Activated CD4-positive, alpha-beta T cell treated with anti-CD3 and anti-CD28 coated beads, Interleukin-2, amount 50 U/mL, for 48 hours (primary cell): ENCODE measurements around the gene NCOA5.

Experiments
- DNase-seq, 2 experiments: peaks; one replicate each; pipeline ENCODE4 v3.0.0-alpha.2; 2020

NCOA5 gene

DNA sequence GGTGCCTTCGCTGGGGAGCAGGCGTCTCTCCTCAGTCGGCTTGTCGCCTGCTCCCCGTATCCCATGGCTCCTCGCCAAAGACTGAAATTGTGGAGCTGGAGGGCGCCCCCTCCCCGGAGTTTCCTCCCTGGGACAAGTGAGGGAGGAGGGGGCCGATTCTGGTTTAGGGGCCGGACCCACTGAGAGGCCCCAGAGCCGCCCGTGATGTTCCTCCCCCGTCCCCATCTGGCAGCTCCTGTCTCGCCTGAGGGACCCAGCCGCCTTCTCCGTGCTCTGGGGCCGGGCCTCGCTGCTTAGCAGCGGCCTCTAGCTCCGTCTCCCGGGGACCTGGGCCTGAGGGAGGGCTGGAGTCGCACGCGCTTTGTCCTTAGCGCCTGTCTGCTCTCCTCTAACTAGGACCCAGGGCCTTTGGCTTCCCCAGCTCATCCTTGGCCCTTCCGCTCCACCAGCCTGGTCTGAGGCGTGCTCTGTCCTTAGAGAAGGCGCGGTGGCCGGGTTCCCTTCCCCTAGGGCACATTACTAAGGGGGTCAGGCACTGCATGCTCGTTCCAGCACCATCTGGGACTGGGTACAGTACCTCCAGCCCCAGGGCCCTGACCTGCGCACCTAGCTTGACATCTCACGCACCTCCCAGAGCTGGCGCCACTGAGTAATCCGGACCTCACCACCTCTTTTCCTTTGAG, 31.0 kb downstream of the NCOA5 start:
- no peak for DNase-seq

DNA sequence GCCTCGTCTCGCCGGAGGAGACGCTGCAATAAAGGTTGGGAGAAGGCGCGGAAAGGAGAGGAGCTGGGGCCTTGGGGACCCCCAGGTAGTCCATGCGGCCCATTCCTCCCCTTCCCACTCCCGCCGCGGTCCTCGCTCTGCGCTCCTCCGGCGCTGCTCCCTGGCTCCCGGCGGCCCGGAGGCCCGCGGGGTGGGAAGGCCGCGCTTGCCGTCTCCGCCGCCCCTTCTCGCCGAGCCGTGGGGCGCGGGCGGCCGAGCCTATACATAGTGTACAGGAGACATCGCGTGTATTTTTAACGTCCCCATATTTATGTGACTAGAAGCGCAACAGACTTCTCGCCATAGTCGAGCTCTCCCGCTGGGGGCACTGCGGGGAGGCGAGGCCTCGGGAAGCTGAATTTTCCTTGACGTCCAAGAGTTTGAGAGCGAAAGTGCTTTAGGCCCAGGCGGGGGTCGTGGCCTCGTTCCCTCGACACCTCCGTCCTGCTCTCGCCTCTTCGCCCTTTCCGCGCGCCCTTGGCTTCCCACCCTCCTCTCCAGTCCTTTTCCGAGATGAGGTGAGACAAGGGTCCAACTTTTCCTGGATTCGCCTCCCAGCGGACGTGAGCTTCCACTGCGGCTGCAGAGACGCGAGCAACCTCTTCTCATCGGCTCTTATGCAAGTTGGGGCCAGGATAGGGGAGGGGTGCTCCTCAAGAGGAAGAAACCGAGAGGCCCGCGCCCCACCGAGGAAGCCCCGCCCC, 31.7 kb downstream of the NCOA5 start:
- DNase-seq: peak in 1 of 2 experiments; percentile 34

DNA sequence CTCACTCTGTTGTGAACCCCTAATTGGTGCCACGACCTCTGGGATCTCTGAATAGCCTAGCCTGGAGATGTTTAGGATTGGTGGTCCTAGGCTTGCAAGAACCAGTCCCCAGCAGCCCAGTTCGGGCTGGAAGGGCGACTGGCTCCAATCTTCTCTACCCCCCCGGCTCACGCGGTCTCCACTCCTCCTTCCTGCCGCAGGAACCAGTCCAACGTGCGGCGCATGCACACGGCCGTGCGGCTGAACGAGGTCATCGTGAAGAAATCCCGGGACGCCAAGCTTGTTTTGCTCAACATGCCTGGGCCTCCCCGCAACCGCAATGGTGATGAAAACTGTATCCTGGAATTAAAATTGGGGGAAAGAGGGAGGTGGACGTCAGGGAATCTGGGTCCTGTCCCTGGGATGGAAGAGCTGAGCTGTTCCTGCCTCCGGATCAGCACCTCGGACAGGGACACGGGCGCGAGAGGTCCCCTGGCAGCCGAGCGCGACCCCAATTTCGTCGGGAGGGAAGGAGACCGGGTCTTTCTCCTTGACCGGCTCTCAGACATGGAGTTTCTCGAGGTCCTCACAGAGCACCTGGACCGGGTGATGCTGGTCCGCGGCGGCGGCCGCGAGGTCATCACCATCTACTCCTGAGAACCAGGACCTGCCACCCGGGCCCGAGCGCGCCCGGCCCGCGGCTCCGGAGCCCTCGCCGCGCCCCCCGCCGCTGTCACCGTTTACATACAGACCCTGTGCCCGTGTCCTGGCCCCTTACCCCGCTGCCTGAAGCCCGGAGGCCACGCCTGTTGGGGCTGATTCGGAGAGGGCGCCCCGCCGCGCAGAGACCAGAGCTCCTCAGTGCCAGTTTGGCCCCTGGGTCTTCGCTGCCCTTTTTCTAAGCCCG, 32.5 kb downstream of the NCOA5 start:
- peak; percentile 24 to 25 for DNase-seq

DNA sequence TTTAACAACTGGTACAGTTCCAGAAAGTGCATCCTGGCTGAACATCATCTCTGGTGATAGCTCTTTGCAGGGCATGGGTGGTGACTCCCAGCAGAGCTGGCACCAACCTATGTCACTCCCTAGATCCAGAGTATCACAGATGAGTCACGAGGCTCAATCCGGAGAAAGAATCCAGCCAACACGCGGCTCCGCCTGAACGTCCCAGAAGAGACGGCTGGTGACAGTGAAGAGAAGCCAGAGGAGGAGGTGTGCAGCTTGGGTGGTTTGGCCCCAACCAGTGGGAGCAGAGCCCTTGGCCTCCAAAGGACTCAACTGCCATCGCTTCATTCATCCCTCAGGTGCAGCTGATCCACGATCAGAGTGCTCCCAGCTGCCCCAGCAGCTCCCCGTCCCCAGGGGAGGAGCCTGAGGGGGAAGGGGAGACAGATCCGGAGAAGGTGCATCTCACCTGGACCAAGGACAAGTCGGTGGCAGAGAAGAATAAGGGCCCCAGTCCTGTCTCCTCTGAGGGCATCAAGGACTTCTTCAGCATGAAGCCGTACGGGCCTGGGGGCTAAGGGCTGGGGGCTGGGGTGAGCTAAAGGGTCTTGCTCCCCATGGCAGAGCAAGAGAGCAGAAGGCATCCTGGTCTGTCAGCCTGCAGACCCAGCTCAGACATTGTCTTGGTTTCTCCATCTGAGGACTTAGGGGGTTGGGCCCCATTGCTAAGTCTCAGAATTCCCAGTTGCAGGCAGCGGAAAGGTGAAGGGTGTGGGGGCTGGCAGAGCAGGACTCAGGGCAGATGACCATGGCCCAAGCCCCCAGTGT, 33.5 kb downstream of the NCOA5 start:
- no peak for DNase-seq

DNA sequence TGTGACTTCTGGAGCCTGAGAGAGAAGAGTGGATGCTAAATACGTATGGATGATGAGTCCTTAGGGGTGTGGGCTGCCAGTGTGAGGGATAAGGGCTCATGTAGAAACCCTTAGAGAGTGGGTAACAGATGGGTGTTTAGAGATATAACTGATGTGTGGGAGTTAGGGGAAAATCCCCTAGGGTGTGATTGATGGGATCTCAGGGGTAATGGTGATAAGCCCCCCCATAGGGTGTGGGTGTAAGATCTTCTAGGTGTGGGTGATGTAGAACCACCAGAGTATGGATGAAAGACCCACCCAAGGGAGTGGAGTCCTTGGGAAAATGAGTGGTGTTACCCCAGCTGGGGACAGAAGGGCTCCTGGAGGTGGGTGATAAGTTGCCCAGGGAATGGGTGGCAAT, 34.5 kb downstream of the NCOA5 start:
- DNase-seq: no peak

DNA sequence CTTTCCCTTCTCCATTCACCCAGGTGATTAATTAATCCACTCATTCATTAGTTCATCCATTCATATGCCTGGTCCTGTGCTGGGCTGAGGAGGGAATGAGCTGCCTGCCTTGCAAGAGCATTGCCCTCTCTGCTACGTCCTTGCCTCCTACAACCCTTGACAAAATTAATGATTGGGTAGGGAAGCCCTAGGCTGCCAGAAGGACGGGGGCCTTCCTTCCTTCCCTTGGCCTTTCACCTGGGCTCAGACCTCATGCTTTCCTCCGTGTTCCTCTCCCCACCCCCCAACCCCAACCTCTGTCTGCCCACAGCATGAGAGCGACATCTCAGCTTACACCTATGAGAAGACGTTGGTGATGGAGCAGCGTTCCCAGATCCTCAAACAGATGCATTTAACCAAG, 35.2 kb downstream of the NCOA5 start:
- DNase-seq: no peak

DNA sequence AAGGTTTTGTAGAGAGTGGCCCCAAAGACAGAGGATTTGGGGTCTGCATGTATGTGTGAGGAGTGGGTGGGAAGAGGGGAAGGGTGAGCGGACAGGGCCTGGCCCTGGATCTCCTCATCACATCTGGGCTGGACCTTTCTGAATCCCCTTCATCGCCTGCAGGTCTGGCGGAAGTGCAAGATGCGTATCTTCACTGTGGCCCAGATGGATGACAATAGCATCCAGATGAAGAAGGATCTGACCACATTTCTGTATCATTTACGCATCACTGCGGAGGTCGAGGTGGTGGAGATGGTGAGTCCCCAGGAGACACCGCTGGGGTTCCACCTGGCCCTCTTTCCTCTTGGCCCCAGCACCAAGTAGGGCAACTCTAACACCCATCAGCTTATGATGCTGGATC, 36.3 kb downstream of the NCOA5 start:
- DNase-seq: no peak

DNA sequence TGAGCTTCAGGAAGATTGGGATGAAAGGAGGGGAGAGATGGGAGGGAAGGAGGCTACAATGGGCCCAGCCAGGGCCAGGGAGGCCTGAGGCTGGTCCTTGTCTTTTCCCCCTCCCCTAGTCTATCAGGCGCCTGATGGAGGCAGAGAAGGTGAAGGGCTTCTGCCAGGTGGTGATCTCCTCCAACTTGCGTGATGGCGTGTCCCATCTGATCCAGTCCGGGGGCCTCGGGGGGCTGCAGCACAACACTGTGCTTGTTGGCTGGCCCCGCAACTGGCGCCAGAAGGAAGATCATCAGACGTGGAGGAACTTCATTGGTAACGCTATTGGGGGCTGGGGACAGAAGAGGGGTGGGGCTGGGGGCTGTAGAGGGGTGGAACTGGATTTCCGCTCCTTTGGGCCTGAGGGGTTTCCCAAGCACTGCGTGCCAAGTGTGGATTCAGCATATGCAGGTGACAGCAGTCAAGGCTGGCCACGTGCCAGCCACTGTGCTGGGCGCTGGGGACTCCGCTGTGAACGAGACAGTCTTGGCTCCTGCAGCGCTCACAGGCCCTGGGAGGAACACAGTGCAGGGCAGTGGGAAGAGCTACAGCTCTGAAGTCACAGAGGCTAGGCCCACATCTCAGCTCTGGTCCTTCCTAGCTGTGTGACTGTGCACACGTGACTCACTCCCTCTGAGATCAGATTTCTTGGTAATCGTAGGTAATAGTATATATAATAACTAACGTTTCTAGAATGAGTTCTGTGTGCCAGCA, 38.0 kb downstream of the NCOA5 start:
- DNase-seq: no peak

DNA sequence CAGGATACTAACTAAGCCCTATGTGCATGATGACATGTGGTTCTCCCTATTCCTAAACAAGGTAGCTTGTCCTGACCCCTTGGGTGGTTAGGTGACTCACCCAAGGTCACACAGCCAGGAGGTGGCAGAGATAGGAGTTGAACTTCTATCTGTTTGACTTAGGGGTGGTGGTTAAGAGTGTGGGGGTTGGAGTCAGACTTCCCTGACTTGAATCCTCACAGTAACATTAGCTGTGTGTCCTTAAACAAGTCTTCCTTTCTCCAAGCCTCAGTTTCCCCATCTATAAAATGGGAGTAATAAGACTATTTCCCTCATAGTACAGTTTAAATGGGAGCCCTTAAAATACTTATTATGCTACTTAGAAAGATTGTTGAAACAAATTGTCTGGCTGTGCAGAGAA, 38.9 kb downstream of the NCOA5 start:
- DNase-seq: no peak

DNA sequence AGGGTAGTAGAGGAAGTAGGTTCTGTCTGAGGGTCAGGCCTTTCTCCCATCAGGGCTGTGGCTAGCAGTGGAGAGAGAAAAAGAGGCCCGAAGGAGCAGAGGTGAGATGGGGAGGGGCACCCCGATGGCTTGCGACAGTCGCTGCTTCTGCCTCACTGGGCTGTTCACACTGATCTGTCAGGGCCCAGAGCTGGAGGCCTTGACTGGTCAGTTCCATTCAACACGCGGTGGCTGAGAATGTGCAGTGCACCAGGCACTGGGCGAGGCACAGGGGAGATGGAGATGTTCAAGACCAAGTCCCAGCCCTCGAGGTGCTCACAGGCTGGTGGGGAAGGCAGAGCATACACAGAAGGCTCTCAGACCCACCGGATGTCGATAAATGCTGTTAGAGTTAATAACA, 39.3 kb downstream of the NCOA5 start:
- DNase-seq: no peak

DNA sequence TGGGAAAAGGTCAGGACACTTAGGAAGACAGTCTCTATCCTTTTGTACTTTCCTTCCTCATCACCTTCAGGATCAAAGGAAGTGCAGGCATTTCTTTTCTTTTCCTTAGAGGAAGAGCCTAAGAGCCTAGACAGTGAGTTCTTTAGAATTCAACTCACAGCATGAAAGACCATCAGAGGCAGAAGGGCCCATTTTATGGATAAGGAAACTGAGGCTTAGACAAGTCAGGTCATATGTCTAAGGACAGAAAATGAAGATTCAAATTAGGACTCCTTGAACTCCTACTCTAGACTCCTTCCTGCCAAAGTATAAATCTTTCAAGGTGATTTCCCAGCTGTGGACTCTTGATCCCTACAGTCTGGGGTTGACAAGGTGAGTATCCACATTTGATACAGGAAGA, 39.9 kb downstream of the NCOA5 start:
- no peak for DNase-seq

DNA sequence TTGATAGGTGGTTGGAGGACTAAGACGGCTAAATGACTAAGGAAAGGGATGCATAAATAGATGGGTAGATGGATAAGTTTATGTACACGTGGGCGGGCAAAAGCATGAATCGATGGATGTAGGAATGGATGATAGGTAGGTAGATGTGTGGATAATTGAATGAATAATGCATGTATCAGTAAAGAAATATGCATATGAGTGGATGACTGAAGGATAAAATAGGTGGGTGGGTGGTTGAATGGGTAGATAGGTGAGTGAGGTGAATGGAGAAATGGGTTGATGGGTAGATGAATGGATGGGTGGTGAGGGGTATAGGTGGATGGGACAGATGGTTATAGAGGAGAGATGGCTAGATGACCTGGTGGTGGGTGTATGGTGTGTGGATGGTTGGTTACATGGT, 40.6 kb downstream of the NCOA5 start:
- DNase-seq: no peak

DNA sequence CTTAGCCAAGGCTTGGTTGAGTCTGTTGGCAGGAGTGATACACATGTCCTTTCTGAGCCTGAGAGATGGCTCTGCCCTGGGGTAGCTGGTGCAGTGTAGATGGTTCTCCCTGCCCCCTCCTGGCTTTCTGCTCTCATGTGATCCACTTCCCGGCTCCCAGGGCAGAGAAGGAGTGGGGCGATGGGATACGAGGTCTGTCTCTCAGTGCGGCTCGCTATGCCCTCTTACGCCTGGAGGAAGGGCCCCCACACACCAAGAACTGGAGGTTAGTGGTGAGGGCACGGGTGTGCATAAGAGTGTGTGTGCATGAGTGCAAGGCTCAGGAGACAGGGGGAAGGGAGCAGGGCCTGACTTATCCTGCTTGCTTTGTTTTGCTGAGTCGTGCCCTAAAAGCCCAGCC, 41.9 kb downstream of the NCOA5 start:
- no peak for DNase-seq

DNA sequence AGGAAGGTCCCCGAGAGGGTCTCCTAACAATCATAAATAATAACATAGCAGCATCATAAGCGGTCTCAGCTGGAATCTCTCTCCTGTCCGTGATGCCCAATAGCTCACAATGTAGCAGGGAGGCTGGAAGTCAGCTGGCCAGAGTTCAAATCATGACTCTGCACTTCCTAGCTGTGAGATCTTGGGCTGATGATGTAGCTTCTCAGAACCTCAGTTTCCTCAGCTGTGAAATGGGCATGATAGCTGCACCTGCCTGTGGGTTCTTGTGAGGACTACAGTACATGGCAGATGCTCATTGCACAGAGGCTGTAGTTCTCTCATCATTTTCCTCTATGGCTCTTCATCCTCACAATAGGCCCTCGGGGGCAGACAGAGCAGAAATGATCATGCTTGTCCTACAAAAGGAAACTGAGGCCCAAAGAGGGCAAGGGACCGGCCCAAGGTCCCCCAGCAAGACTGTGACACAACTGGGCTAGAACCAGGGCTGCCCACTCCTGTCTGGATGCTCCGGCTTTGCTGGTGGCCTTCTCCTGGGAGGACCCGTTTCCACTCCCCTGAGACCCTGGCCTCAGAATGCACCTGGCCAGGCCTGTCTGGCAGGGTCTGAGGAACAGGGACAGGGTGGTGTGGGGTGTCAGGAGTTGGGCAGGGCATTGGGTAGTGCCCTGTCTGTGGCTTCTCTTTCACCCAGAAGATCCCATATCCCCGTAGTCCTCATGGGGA, 43.0 kb downstream of the NCOA5 start:
- DNase-seq: no peak

DNA sequence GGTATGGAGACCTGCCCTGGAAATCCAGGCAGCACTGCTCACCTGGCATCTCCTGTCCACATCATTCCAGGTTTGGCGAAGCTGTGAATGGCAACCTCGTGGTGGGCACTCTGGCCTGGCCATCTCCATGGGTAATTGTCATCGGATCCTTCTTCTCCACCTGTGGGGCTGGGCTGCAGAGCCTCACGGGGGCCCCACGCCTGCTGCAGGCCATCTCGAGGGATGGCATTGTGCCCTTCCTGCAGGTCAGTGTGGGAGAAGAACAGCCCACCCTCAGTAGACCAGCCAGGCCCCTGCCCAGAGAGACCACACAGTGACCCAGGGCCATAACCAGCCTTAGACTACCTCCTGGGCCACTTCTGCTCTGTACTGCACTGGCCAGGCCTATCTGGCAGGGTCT, 44.9 kb downstream of the NCOA5 start:
- DNase-seq: no peak

DNA sequence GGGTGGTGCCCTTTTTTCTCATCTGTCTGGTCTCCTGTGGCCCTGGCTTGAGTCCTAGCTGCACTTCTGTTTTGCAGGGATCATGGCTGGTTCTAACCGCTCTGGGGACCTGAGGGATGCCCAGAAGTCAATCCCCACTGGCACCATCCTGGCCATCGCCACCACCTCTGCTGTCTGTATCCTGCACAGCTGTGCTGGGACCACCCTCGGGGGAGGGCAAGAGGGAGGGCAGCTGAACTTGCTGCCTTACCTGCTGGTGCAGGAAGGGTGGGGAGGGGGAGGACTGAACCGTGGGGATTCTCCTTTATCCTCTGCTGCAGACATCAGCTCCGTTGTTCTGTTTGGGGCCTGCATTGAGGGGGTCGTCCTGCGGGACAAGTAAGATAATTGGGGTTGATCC, 46.2 kb downstream of the NCOA5 start:
- no peak for DNase-seq

DNA sequence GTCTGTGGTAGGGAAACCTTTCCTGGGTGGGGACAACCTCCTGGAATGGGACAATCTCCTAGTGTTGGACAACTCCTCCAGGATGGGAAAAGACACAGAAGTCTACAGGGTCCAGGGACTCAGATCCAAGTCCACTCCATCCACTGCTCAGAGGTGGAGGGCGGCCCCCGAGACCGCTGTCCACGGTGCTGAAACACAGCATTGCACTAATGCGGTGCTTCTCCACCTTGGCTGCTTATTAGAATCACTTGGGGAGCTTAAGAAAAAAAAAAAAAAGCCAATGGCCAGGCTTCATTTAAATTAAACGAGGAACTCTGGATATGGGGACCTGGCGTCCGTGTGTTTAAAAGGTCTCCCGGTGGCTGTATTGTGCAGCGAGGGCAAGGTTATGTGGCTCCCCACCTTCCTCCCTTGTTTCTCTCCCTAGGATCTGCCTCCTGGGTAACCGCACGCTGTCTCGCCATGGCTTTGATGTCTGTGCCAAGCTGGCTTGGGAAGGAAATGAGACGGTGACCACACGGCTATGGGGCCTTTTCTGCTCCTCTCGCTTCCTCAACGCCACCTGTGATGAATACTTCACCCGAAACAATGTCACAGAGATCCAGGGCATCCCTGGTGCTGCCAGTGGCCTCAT, 48.7 kb downstream of the NCOA5 start:
- DNase-seq: peak; percentile 59 to 60

DNA sequence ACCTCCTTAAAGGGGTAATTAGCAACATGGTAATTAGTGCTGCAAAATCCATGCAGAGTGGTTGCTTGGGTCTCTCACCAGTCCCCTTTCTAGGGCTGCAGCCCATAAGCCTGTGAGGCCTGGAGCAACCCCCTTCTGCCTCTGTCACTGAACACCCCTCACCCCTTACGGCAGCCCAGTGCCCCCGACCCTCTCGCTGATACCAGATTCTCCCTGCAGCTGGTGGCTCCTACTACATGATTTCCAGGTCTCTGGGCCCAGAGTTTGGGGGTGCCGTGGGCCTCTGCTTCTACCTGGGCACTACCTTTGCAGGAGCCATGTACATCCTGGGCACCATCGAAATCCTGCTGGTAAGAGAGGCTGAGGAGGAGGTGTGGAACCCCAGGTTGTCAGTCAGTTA, 52.7 kb downstream of the NCOA5 start:
- DNase-seq: no peak

DNA sequence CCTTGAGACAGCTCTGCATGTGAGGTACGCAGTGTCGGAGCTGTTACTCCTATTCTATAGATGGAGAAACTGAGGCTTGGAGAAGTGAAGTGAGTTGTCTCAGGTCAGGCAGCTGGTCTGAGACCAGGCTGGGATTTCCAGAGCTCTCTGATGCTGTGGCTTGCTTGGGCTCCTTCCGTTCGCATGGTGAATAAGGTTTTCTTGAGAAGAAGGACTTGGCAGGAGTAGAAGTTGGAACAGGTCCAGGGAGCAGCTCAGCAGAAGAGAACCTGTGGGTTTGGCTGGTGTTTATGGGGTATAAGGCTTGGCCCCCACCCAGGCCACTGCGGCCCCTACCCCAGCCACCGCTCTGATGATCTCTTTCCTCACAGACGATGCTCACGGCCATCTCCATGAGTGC, 53.4 kb downstream of the NCOA5 start:
- DNase-seq: no peak

DNA sequence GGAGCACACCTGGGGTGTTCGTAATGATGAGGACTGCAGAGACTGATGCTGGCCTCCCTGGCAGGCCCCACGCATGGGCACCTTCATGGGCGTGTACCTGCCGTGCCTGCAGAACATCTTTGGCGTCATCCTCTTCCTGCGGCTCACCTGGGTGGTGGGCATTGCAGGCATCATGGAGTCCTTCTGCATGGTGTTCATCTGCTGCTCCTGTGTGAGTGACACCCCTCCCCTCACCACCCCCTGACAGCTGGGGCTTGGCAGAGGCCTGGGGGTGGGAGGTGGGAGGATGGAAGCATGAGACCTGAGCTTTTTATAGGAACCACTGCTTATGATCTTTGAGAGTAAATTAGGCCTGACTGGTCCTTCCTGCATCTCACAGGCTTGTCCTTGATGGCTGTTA, 54.0 kb downstream of the NCOA5 start:
- no peak for DNase-seq

DNA sequence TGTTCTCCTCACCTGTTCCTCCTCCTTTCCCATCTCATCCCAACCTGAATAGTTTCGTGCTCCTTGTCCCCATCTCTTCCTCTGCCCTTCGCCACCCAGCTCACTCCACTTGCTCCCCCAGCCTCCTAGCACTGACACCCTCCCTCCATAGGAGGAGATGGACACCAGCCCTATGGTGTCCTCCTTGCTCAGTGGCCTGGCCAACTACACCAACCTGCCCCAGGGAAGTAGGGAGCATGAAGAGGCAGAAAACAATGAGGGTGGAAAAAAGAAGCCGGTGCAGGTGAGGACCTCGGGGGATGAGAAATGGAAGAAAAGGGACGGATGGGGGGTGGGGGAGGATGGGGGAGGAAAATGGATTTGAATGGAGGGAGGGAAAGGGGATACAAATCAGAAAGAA, 54.5 kb downstream of the NCOA5 start:
- no peak for DNase-seq
